Measurements from ENCODE around the gene BBOX1.

DNA sequence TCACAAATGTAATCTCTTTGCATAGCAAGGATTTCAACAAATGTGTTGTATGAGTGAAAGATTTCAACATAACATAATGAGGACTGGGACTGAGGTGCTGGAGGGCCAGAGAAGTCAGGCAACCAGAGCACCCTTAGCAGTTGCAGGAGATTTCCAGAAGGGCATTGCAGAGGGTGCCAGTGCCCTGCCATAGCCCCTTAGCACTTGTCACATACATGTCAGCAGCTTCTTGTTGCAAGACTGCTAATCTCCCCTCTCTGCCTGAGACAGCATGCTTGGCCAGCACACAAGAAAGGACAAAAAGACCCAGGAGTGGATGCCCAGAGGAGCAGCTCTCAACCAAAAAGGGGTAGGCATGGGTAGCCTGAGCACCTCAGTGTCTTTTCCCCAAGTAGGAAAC is 43.2 kb downstream of the BBOX1 start:
- TF ChIP-seq CTCF (conservative IDR thresholded peaks at IDR 0.05; ENCODE audit: low read depth, low read length) (no peak), SMC3 (IDR thresholded peaks at IDR 0.05; ENCODE audit: low read depth, low read length) (no peak), ELK1 (IDR thresholded peaks at IDR 0.05; ENCODE audit: borderline replicate concordance, low read depth, low read length) (no peak)

Measured in IMR-90 (cell line).